Measurements from ENCODE around the gene FDX2. TPM values are rescaled to one million over a fixed set of nuclear protein-coding genes. Genes with fewer than 3 reads are reported as not detected.

FDX2 gene
- total RNA-seq, 1 donor = 15.1 TPM

- H3K4me3 ChIP-seq (ENCODE audit: low read depth, low read length) = no peak overlapping the region
- DNase-seq (ENCODE audit: low read depth) = no peak
- no peak for TF ChIP-seq CTCF (IDR thresholded peaks at IDR 0.05; ENCODE audit: insufficient read depth, low read length)
Observed at GRCh38 chr19:10292789-10293636, 22.8 kb downstream of the FDX2 start.

GRCh38 chr19:10292206-10292788 is 23.5 kb downstream of the FDX2 start:
- peak; percentile 25 for DNase-seq (ENCODE audit: low read depth)
- H3K4me3 ChIP-seq (ENCODE audit: low read depth, low read length) = peak overlapping the region; percentile 53
- TF ChIP-seq CTCF (IDR thresholded peaks at IDR 0.05; ENCODE audit: insufficient read depth, low read length) = no peak

GRCh38 chr19:10291554-10292205 is 24.1 kb downstream of the FDX2 start:
- H3K4me3 ChIP-seq (ENCODE audit: low read depth, low read length) = peak overlapping the region; percentile 53
- DNase-seq (ENCODE audit: low read depth) = no peak
- no peak for TF ChIP-seq CTCF (IDR thresholded peaks at IDR 0.05; ENCODE audit: insufficient read depth, low read length)

- peak overlapping the region; percentile 53 for H3K4me3 ChIP-seq (ENCODE audit: low read depth, low read length)
- no peak for DNase-seq (ENCODE audit: low read depth)
- no peak for TF ChIP-seq CTCF (IDR thresholded peaks at IDR 0.05; ENCODE audit: insufficient read depth, low read length)
Observed at GRCh38 chr19:10290876-10291553, 24.8 kb downstream of the FDX2 start.

GRCh38 chr19:10290357-10290875 is 25.4 kb downstream of the FDX2 start:
- peak overlapping the region; percentile 42 for H3K4me3 ChIP-seq (ENCODE audit: low read depth, low read length)
- peak; percentile 24 for DNase-seq (ENCODE audit: low read depth)
- no peak for TF ChIP-seq CTCF (IDR thresholded peaks at IDR 0.05; ENCODE audit: insufficient read depth, low read length)

GRCh38 chr19:10289836-10290356 is 25.9 kb downstream of the FDX2 start, which contains the start of gene ICAM5:
Gene ICAM5 (plus strand): TSS chr19:10289952. CDS start chr19:10290044, 92 bp downstream.
- no peak for TF ChIP-seq CTCF (IDR thresholded peaks at IDR 0.05; ENCODE audit: insufficient read depth, low read length)
- DNase-seq (ENCODE audit: low read depth) = no peak
- peak within 1 kb of the TSS; percentile 53 for H3K4me3 ChIP-seq (ENCODE audit: low read depth, low read length)
